ENCODE data around the gene MYF5. TPM values are rescaled to one million over a fixed set of nuclear protein-coding genes. Genes with fewer than 3 reads are reported as not detected.

MYF5 gene
- total and polyA plus RNA-seq, 2 donors (not counting 3 experiments of a cell fraction or from before 2014, with no cell fraction given): not detected

- CTCF ChIA-PET: no interaction called here
- Histone ChIP-seq H3K27ac (ENCODE audit: insufficient read depth, low read depth, low read length) (no peak overlapping the region), H3K4me3 (replicated peaks in 1 of 3; ENCODE audit: insufficient read depth in 1 of 3, low read depth in 1 of 3, low read length in 3 of 3) (no peak overlapping the region), H3K4me2 (ENCODE audit: insufficient read depth, low read length) (no peak overlapping the region), H3K79me2 (ENCODE audit: control insufficient read depth, insufficient read depth, low read length) (no peaks in the 10 kb centered on the region), H3K36me3 (ENCODE audit: control insufficient read depth in 2 of 2, extremely low read depth in 1 of 2, insufficient read depth in 2 of 2, low read length in 2 of 2) (no peaks in the 10 kb centered on the region), H3K27me3 (ENCODE audit: control insufficient read depth in 2 of 2, insufficient read depth in 2 of 2, low read length in 2 of 2) (no peaks in the 10 kb centered on the region), H4K20me1 (replicated peaks; ENCODE audit: control insufficient read depth, extremely low read depth, insufficient read depth, low read length) (no peaks in the 10 kb centered on the region), H3K4me1 (ENCODE audit: control insufficient read depth, extremely low read depth, insufficient read depth, low read length) (no peaks in the 10 kb centered on the region), H2AFZ (ENCODE audit: low read depth, low read length) (peak overlapping the region; percentile 39), H3K9me1 (replicated peaks; ENCODE audit: control insufficient read depth, extremely low read depth, insufficient read depth, low read length) (no peaks in the 10 kb centered on the region), H3K9ac (replicated peaks; ENCODE audit: extremely low read depth, insufficient read depth, low read length) (no peak overlapping the region), H3K9me3 (replicated peaks; ENCODE audit: control insufficient read depth, insufficient read depth, low read length) (no peaks in the 10 kb centered on the region)
- DNase-seq (ENCODE audit: low read depth, low spot score) (no peak), FAIRE-seq (no peak)
- TF ChIP-seq POLR2AphosphoS5 (IDR thresholded peaks at IDR 0.05; ENCODE audit: insufficient read depth, low read depth, low read length) (no peak), FOS (IDR thresholded peaks at IDR 0.05; ENCODE audit: borderline replicate concordance, insufficient read depth, low read length) (no peak), POLR2A (IDR thresholded peaks at IDR 0.05; ENCODE audit: low read depth, low read length) (no peak), GATA2 (IDR thresholded peaks at IDR 0.05; ENCODE audit: insufficient read depth, insufficient read length, low read depth, low read length) (no peak), CTCF (IDR thresholded peaks at IDR 0.05; ENCODE audit: extremely low read depth in 1 of 2, insufficient read depth in 1 of 2, low read depth in 1 of 2, low read length in 2 of 2) (no peak)
- TF ChIP-seq, protein P1, sequence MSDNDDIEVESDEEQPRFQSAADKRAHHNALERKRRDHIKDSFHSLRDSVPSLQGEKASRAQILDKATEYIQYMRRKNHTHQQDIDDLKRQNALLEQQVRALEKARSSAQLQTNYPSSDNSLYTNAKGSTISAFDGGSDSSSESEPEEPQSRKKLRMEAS (IDR thresholded peaks at IDR 0.05; ENCODE audit: insufficient read depth, insufficient read length): no peak
- intact Hi-C loops (cut with micrococcal nuclease): no loop called here
- POLR2A ChIA-PET: no interaction called here
- dilution Hi-C loops (cut with MboI; ENCODE audit: extremely low pct_ligation_motif_present, low sequenced_read_pairs): no loop called here
- BruUV-seq (replicated peaks): no TSS peak
Measured at GRCh38 chr12:80708259-80708974, 8.3 kb upstream of the MYF5 start.
